Mucosa of rectum (tissue), 2 donors: ENCODE results near the gene NME3.
A peak's percentile ranks its signal among the peaks of the same experiment; 100 is the strongest.

Experiments used
- H3K27ac ChIP-seq, 2 donors: one replicate each; pipeline ENCODE4 v1.7.0; 2013; ENCODE audit warnings: inconsistent platforms in 2 of 2, low read depth in 2 of 2, low read length in 2 of 2
- H3K27me3 ChIP-seq, 2 donors: one replicate each; pipeline ENCODE4 v1.7.0; 2013; ENCODE audit warnings: low read length in 2 of 2; ENCODE audit not compliant: control insufficient read depth in 2 of 2, insufficient read depth in 2 of 2
- H3K36me3 ChIP-seq, 2 donors: one replicate each; pipeline ENCODE4 v1.7.0; 2013; ENCODE audit warnings: low read length in 2 of 2; ENCODE audit not compliant: control insufficient read depth in 2 of 2, insufficient read depth in 2 of 2
- H3K4me1 ChIP-seq, 2 donors: one replicate each; pipeline ENCODE4 v1.7.0; 2013; ENCODE audit warnings: low read length in 2 of 2, mild to moderate bottlenecking in 1 of 2; ENCODE audit not compliant: control insufficient read depth in 2 of 2, insufficient read depth in 2 of 2
- H3K4me3 ChIP-seq, 2 donors: one replicate each; pipeline ENCODE4 v1.7.0; 2013; ENCODE audit warnings: low read length in 2 of 2
- H3K9ac ChIP-seq, 2 donors: one replicate each; pipeline ENCODE4 v1.7.0; 2013; ENCODE audit warnings: low read length in 2 of 2, low read depth in 1 of 2, mild to moderate bottlenecking in 1 of 2
- H3K9me3 ChIP-seq, 2 donors: one replicate each; pipeline ENCODE4 v1.7.0; 2013; ENCODE audit warnings: low read length in 2 of 2; ENCODE audit not compliant: control insufficient read depth in 2 of 2
- donor health status: healthy.
- donor health status: Normal muscosa, but diverticular disease.

Gene NME3

GRCh38 chr16:1771188-1771863, at the start of gene NME3:
Gene NME3, minus strand, starts transcription at chr16:1771543. Its CDS starts 9 bp downstream, at chr16:1771534.
- Histone ChIP-seq H3K4me3 (peak within 1 kb of the TSS; percentile 81 to 88), H3K9ac (peak within 1 kb of the TSS; percentile 78 to 79), H3K27me3 (no peaks in the 10 kb centered on the region), H3K36me3 (peaks cover 15 to 33% of the 10 kb centered on the region in 2 donors), H3K4me1 (peaks cover 27 to 34% of the 10 kb centered on the region in 2 donors), H3K27ac (peak within 1 kb of the TSS; percentile 90 to 91), H3K9me3 (no peaks in the 10 kb centered on the region)

GRCh38 chr16:1820946-1821290, 49.6 kb upstream of the NME3 start:
- no peaks in the 10 kb centered on the region for H3K9me3 ChIP-seq
- H3K4me3 ChIP-seq = no peak overlapping the region
- no peak overlapping the region for H3K27ac ChIP-seq
- no peaks in the 10 kb centered on the region for H3K27me3 ChIP-seq
- H3K9ac ChIP-seq = no peak overlapping the region
- H3K36me3 ChIP-seq = peaks cover 16 to 40% of the 10 kb centered on the region in 2 donors
- H3K4me1 ChIP-seq = peaks cover 8 to 16% of the 10 kb centered on the region in 2 donors

GRCh38 chr16:1820096-1820945, 49.0 kb upstream of the NME3 start:
- no peak overlapping the region for H3K9ac ChIP-seq
- peaks cover 20 to 43% of the 10 kb centered on the region in 2 donors for H3K36me3 ChIP-seq
- H3K27me3 ChIP-seq = no peaks in the 10 kb centered on the region
- H3K4me1 ChIP-seq = peaks cover 3 to 10% of the 10 kb centered on the region in 2 donors
- H3K9me3 ChIP-seq = no peaks in the 10 kb centered on the region
- no peak overlapping the region for H3K4me3 ChIP-seq
- no peak overlapping the region for H3K27ac ChIP-seq

GRCh38 chr16:1819611-1820010, 48.3 kb upstream of the NME3 start:
- H3K4me3 ChIP-seq = no peak overlapping the region
- H3K36me3 ChIP-seq = peaks cover 21 to 45% of the 10 kb centered on the region in 2 donors
- H3K27ac ChIP-seq = no peak overlapping the region

GRCh38 chr16:1818873-1819525, 47.7 kb upstream of the NME3 start:
- no peak overlapping the region for H3K9ac ChIP-seq
- no peak overlapping the region for H3K4me3 ChIP-seq
- peaks cover 0 to 2% of the 10 kb centered on the region in 2 donors for H3K4me1 ChIP-seq
- no peaks in the 10 kb centered on the region for H3K27me3 ChIP-seq
- H3K27ac ChIP-seq = no peak overlapping the region
- no peaks in the 10 kb centered on the region for H3K9me3 ChIP-seq
- H3K36me3 ChIP-seq = peaks cover 21 to 45% of the 10 kb centered on the region in 2 donors

More at GRCh38 chr16:1819611-1820010, 48.3 kb upstream of the NME3 start:
- Histone ChIP-seq H3K9ac (no peak overlapping the region), H3K9me3 (no peaks in the 10 kb centered on the region), H3K27me3 (no peaks in the 10 kb centered on the region), H3K4me1 (peaks cover 0 to 6% of the 10 kb centered on the region in 2 donors)

GRCh38 chr16:1818204-1818872, 47.0 kb upstream of the NME3 start:
- H3K4me1 ChIP-seq = no peaks in the 10 kb centered on the region
- no peak overlapping the region for H3K4me3 ChIP-seq
- peaks cover 21 to 47% of the 10 kb centered on the region in 2 donors for H3K36me3 ChIP-seq
- no peak overlapping the region for H3K9ac ChIP-seq
- no peaks in the 10 kb centered on the region for H3K27me3 ChIP-seq
- no peaks in the 10 kb centered on the region for H3K9me3 ChIP-seq
- H3K27ac ChIP-seq = no peak overlapping the region

- no peaks in the 10 kb centered on the region for H3K27me3 ChIP-seq
- H3K4me1 ChIP-seq = no peaks in the 10 kb centered on the region
- no peak overlapping the region for H3K4me3 ChIP-seq
- peaks cover 21 to 47% of the 10 kb centered on the region in 2 donors for H3K36me3 ChIP-seq
- H3K9ac ChIP-seq = no peak overlapping the region
- H3K9me3 ChIP-seq = no peaks in the 10 kb centered on the region
- no peak overlapping the region for H3K27ac ChIP-seq
Observed at GRCh38 chr16:1817716-1818115, 46.4 kb upstream of the NME3 start.

GRCh38 chr16:1817276-1817589, 45.9 kb upstream of the NME3 start:
- Histone ChIP-seq H3K9me3 (no peaks in the 10 kb centered on the region), H3K4me1 (no peaks in the 10 kb centered on the region), H3K36me3 (peaks cover 21 to 42% of the 10 kb centered on the region in 2 donors), H3K9ac (no peak overlapping the region), H3K4me3 (no peak overlapping the region), H3K27ac (no peak overlapping the region), H3K27me3 (no peaks in the 10 kb centered on the region)

GRCh38 chr16:1816396-1817275, 45.3 kb upstream of the NME3 start:
- Histone ChIP-seq H3K9me3 (no peaks in the 10 kb centered on the region), H3K36me3 (peaks cover 21 to 38% of the 10 kb centered on the region in 2 donors), H3K27me3 (no peaks in the 10 kb centered on the region), H3K4me3 (no peak overlapping the region), H3K9ac (no peak overlapping the region), H3K27ac (no peak overlapping the region), H3K4me1 (no peaks in the 10 kb centered on the region)
